GM23338 (cell line): ENCODE data around the gene MLKL. TPM values are rescaled to one million over a fixed set of nuclear protein-coding genes. Genes with fewer than 3 reads are reported as not detected.

Experiments used
- ATAC-seq: fragments of 200-7000 bp; cut with Tn5 transposase; 3 replicates; pipeline ENCODE4 v1.9.1; 2020
- DNase-seq: peaks from one replicate; pipeline ENCODE4 v3.0.0-alpha.2; 2015; ENCODE audit warnings: low spot score
- H2AFZ ChIP-seq: fragments of 200-600 bp; sonication (generic); 2 replicates; pipeline ENCODE4 v1.8.0; 2016; ENCODE audit warnings: antibody characterized with exemption, mild to moderate bottlenecking, moderate library complexity
- H3F3A ChIP-seq: fragments of 200-600 bp; sonication (generic); replicated peaks from 2 replicates; pipeline ENCODE4 v1.8.0; 2017; ENCODE audit warnings: antibody characterized with exemption, mixed run types, low read depth
- H3K27ac ChIP-seq: fragments of 200-600 bp; sonication (generic); 2 replicates; pipeline ENCODE4 v1.6.1; 2016; ENCODE audit warnings: low read depth
- H3K27me3 ChIP-seq: fragments of 200-600 bp; sonication (generic); 2 replicates; pipeline ENCODE4 v1.8.0; 2016; ENCODE audit warnings: mild to moderate bottlenecking, mixed run types, moderate library complexity; ENCODE audit not compliant: insufficient read depth
- H3K36me3 ChIP-seq: fragments of 200-600 bp; sonication (generic); 2 replicates; pipeline ENCODE4 v1.8.0; 2016; ENCODE audit warnings: mild to moderate bottlenecking; ENCODE audit not compliant: insufficient read depth
- H3K4me1 ChIP-seq: fragments of 200-600 bp; sonication (generic); 2 replicates; pipeline ENCODE4 v1.8.0; 2016; ENCODE audit warnings: mild to moderate bottlenecking, moderate library complexity; ENCODE audit not compliant: insufficient read depth
- H3K4me2 ChIP-seq: fragments of 200-600 bp; sonication (generic); 2 replicates; pipeline ENCODE4 v1.7.1; 2017; ENCODE audit warnings: mixed run types
- H3K4me3 ChIP-seq: fragments of 200-600 bp; sonication (generic); 2 replicates; pipeline ENCODE4 v1.6.1; 2016; ENCODE audit warnings: mixed run types
- H3K79me2 ChIP-seq: fragments of 200-600 bp; sonication (generic); replicated peaks from 2 replicates; pipeline ENCODE4 v1.8.0; 2017; ENCODE audit warnings: mild to moderate bottlenecking; ENCODE audit not compliant: insufficient read depth
- H3K9me2 ChIP-seq: fragments of 200-600 bp; sonication (generic); 2 replicates; pipeline ENCODE4 v1.8.0; 2017; ENCODE audit not compliant: insufficient read depth
- H4K20me1 ChIP-seq: fragments of 200-600 bp; sonication (generic); replicated peaks from 2 replicates; pipeline ENCODE4 v1.8.0; 2017; ENCODE audit warnings: mild to moderate bottlenecking; ENCODE audit not compliant: insufficient read depth
- H3K27ac Mint-ChIP-seq: 2 replicates; pipeline ENCODE4 v1.8.0; 2020; ENCODE audit warnings: inconsistent platforms, mild to moderate bottlenecking, moderate library complexity, mixed read lengths
- H3K27me3 Mint-ChIP-seq: 3 replicates; pipeline ENCODE4 v1.8.0; 2022; ENCODE audit warnings: low read depth, mild to moderate bottlenecking, moderate library complexity, mixed read lengths, inconsistent platforms; ENCODE audit not compliant: insufficient read depth, poor library complexity
- H3K36me3 Mint-ChIP-seq: 3 replicates; pipeline ENCODE4 v1.8.0; 2021; ENCODE audit warnings: low read depth, mild to moderate bottlenecking, inconsistent platforms, moderate library complexity, mixed read lengths
- H3K4me1 Mint-ChIP-seq: 3 replicates; pipeline ENCODE4 v1.8.0; 2020; ENCODE audit warnings: mild to moderate bottlenecking, inconsistent platforms, mixed read lengths
- H3K4me3 Mint-ChIP-seq: 3 replicates; pipeline ENCODE4 v1.8.0; 2021; ENCODE audit warnings: moderate library complexity, mild to moderate bottlenecking, inconsistent platforms, mixed read lengths
- H3K9me3 Mint-ChIP-seq: 3 replicates; pipeline ENCODE4 v1.8.0; 2020; ENCODE audit warnings: moderate library complexity, mild to moderate bottlenecking, inconsistent platforms, mixed read lengths
- CREB1 ChIP-seq: fragments of 250-450 bp; sonication (Bioruptor Pico); IDR thresholded peaks from 2 replicates; pipeline ENCODE4 v1.5.0; 2020; ENCODE audit warnings: low read depth, mild to moderate bottlenecking, moderate library complexity
- EZH2 ChIP-seq: fragments of 200-600 bp; sonication (generic); IDR thresholded peaks from one replicate; pipeline ENCODE4 v1.8.0; 2017; ENCODE audit warnings: antibody characterized with exemption, mild to moderate bottlenecking, low read depth; ENCODE audit not compliant: unreplicated experiment
- EZH2phosphoT487 ChIP-seq: fragments of 200-600 bp; sonication (generic); IDR thresholded peaks from one replicate; pipeline ENCODE4 v1.8.1; 2018; ENCODE audit warnings: antibody characterized with exemption; ENCODE audit not compliant: unreplicated experiment
- JUNB ChIP-seq: IDR thresholded peaks from one replicate; pipeline ENCODE4 v1.6.1; 2016; ENCODE audit warnings: antibody characterized with exemption; ENCODE audit not compliant: unreplicated experiment
- NANOG ChIP-seq: IDR thresholded peaks from 2 replicates; pipeline ENCODE4 v1.6.1; 2016; ENCODE audit warnings: antibody characterized with exemption, borderline replicate concordance
- POLR2AphosphoS5 ChIP-seq: IDR thresholded peaks from 2 replicates; pipeline ENCODE4 v1.6.1; 2016; ENCODE audit warnings: antibody characterized with exemption, low read depth
- REST ChIP-seq: IDR thresholded peaks from one replicate; pipeline ENCODE4 v1.6.1; 2018; ENCODE audit warnings: antibody characterized with exemption; ENCODE audit not compliant: unreplicated experiment
- STAT1 ChIP-seq: IDR thresholded peaks from one replicate; pipeline ENCODE4 v1.6.1; 2016; ENCODE audit warnings: antibody characterized with exemption; ENCODE audit not compliant: unreplicated experiment
- ZNF114 ChIP-seq: fragments of 250-450 bp; sonication (Bioruptor Pico); IDR thresholded peaks from 2 replicates; pipeline ENCODE4 v1.5.0; 2020; ENCODE audit warnings: mild to moderate bottlenecking, moderate library complexity
- ZNF331 ChIP-seq: fragments of 250-450 bp; sonication (Bioruptor Pico); IDR thresholded peaks from 2 replicates; pipeline ENCODE4 v1.5.0; 2020; ENCODE audit warnings: low read depth, mild to moderate bottlenecking, moderate library complexity
- ZNF462 ChIP-seq: fragments of 250-450 bp; sonication (Bioruptor Pico); IDR thresholded peaks from 2 replicates; pipeline ENCODE4 v1.5.0; 2020; ENCODE audit warnings: mild to moderate bottlenecking, moderate library complexity
- polyA plus RNA-seq: library from polyadenylated mRNA; unstranded; fragments of >200 nt; fragmentation: Nextera tagmentation; extraction: Ambion mirVana; gene quantifications from 2 replicates; pipeline ENCODE4 v1.2.1, GENCODE V29; 2016
- total RNA-seq: library from RNA; depleted of rRNA; stranded (reverse); fragments of >200 nt; shearing (Covaris generic); gene quantifications from 2 replicates; pipeline ENCODE4 v1.2.3, GENCODE V29; 2014
- TF ChIP-seq, protein P1 (sequence below), 2 experiments: fragments of 200-600 bp in 1 of 2; sonication (generic) in 1 of 2; conservative IDR thresholded peaks; 2 replicates each; pipeline versions ENCODE4 v1.5.1 to v1.6.1; 2016 to 2017; ENCODE audit warnings: antibody characterized with exemption in 2 of 2, low read depth in 2 of 2, mild to moderate bottlenecking in 2 of 2, moderate library complexity in 1 of 2
- TF ChIP-seq, protein P2 (sequence below): IDR thresholded peaks from 2 replicates; pipeline ENCODE4 v1.6.1; 2016; ENCODE audit warnings: antibody characterized with exemption

MLKL gene
- total and polyA plus RNA-seq, 2 experiments from 2014 or later, result 5.1 to 9.7 TPM

DNA sequence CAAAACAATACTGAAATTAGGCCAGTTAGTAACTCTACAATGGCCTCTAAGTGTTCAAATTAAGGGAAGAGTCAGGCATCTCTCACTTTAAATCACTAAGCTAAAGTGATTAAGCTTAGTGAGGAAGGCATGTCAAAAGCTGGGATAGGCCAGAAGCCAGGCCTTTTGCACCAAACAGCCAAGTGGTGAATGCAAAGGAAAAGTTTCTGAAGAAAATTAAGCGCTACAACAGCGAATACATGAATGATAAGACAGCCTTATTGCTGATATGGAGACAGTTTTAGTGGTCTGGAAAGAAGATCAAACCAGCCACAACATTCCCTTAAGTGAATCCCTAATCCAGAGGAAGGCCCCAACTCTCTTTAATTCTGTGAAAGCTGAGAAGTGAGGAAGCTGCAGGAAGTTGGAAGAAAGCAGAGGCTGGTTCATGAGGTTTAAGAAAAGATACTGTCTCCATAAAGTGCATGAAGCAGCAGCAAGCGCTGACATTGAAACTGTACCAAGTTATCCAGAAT lies 46.1 kb downstream of the MLKL start:
- H3K4me1 Mint-ChIP-seq, result no peaks in the 10 kb centered on the region; the same call in 2 of the 3 replicates
- H3F3A ChIP-seq, result peaks cover 16% of the 10 kb centered on the region
- no peaks in the 10 kb centered on the region for H3K27me3 ChIP-seq
- H3K27me3 Mint-ChIP-seq, result peaks cover 1% of the 10 kb centered on the region
- peaks cover 100% of the 10 kb centered on the region for H3K79me2 ChIP-seq
- H3K4me3 ChIP-seq, result no peak overlapping the region
- H3K36me3 Mint-ChIP-seq, result peaks cover 77% of the 10 kb centered on the region
- H3K9me2 ChIP-seq, result no peaks in the 10 kb centered on the region
- DNase-seq, result no peak
- peak overlapping the region; percentile 73; the same call in 1 of the 2 replicates for H3K27ac ChIP-seq
- H3K4me2 ChIP-seq, result no peak overlapping the region
- no peak for ATAC-seq
- H3K36me3 ChIP-seq, result peaks cover 62% of the 10 kb centered on the region
- no peak overlapping the region for H3K4me3 Mint-ChIP-seq
- H3K4me1 ChIP-seq, result no peaks in the 10 kb centered on the region
- TF ChIP-seq REST (no peak), EZH2 (no peak), EZH2phosphoT487 (no peak), ZNF114 (CRISPR knock-in tag) (no peak), STAT1 (no peak), NANOG (no peak), ZNF331 (no peak), CREB1 (CRISPR knock-in tag) (no peak), JUNB (no peak), ZNF462 (no peak), POLR2AphosphoS5 (no peak)
- TF ChIP-seq, protein P1, sequence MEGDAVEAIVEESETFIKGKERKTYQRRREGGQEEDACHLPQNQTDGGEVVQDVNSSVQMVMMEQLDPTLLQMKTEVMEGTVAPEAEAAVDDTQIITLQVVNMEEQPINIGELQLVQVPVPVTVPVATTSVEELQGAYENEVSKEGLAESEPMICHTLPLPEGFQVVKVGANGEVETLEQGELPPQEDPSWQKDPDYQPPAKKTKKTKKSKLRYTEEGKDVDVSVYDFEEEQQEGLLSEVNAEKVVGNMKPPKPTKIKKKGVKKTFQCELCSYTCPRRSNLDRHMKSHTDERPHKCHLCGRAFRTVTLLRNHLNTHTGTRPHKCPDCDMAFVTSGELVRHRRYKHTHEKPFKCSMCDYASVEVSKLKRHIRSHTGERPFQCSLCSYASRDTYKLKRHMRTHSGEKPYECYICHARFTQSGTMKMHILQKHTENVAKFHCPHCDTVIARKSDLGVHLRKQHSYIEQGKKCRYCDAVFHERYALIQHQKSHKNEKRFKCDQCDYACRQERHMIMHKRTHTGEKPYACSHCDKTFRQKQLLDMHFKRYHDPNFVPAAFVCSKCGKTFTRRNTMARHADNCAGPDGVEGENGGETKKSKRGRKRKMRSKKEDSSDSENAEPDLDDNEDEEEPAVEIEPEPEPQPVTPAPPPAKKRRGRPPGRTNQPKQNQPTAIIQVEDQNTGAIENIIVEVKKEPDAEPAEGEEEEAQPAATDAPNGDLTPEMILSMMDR (conservative IDR thresholded peaks at IDR 0.05; ENCODE audit: low read depth in 2 of 2), result no peak
- TF ChIP-seq, protein P2, sequence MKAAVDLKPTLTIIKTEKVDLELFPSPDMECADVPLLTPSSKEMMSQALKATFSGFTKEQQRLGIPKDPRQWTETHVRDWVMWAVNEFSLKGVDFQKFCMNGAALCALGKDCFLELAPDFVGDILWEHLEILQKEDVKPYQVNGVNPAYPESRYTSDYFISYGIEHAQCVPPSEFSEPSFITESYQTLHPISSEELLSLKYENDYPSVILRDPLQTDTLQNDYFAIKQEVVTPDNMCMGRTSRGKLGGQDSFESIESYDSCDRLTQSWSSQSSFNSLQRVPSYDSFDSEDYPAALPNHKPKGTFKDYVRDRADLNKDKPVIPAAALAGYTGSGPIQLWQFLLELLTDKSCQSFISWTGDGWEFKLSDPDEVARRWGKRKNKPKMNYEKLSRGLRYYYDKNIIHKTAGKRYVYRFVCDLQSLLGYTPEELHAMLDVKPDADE, result no peak
- H4K20me1 ChIP-seq, result peaks cover 81% of the 10 kb centered on the region
- no peak overlapping the region for H3K27ac Mint-ChIP-seq
- H2AFZ ChIP-seq, result no peak overlapping the region
- H3K9me3 Mint-ChIP-seq, result no peaks in the 10 kb centered on the region; the same call in 2 of the 3 replicates
